HG02970 (cell line): Measurements from ENCODE around the gene P2RY11.

Source experiments
- ATAC-seq: cut with Tn5 transposase; IDR thresholded peaks from one replicate; pipeline ENCODE4 v1.9.1; 2021; ENCODE audit warnings: mild to moderate bottlenecking, moderate library complexity, moderate number of reproducible peaks; ENCODE audit not compliant: unreplicated experiment, low FRiP score

The P2RY11 gene, protein sequence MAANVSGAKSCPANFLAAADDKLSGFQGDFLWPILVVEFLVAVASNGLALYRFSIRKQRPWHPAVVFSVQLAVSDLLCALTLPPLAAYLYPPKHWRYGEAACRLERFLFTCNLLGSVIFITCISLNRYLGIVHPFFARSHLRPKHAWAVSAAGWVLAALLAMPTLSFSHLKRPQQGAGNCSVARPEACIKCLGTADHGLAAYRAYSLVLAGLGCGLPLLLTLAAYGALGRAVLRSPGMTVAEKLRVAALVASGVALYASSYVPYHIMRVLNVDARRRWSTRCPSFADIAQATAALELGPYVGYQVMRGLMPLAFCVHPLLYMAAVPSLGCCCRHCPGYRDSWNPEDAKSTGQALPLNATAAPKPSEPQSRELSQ

DNA sequence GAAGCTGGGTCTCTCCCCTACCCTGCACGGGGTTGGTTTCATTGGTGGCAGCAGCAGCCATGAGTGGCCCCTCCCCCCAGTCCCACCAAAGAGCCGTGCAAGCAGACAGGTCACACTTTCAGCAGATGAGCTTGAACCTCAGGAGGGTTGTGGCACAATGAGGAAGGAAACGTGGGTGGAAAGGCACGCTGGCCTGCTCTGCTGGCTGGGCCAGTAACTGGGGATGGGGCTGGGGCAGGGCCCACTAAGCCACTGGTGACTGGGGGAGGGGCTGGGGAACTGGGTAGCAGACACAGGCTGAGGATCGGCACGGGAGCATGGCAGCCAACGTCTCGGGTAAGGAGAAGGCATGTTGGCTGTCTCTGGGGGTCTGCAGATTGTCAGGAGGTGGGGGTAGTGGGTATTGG is at the start of gene P2RY11:
Gene P2RY11, plus strand, starts transcription at position 289 of the 407 bp plus-strand sequence. Its CDS starts 29 bp downstream, at position 318.
- ATAC-seq: no peak

GRCh38 chr19:10061717-10062310 is 49.7 kb upstream of the P2RY11 start:
- no peak for ATAC-seq

DNA sequence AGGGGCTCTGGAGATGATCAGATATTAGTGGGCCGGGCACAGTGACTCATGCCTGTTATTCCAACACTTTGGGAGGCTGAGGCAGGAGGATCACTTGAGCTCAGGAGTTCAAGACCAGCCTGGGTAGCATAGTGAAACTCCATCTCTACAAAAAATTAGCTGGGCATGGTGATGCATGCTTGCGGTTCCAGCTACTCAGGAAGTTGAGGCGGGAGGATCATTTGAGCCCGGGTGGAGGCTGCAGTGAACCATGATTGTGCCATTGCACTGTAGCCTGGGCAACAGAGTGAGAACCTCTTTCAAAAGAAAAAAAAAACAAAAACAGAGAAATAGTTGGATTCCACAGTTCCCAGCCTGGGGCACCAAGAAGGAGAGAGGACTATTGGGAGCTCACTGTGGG is 43.3 kb upstream of the P2RY11 start:
- ATAC-seq: no peak

GRCh38 chr19:10069046-10069445 is 42.4 kb upstream of the P2RY11 start:
- no peak for ATAC-seq

- ATAC-seq: no peak
Measured at GRCh38 chr19:10070730-10071446, 40.6 kb upstream of the P2RY11 start.

- no peak for ATAC-seq
Measured at GRCh38 chr19:10074153-10074552, 37.3 kb upstream of the P2RY11 start.

GRCh38 chr19:10076535-10076934 is 35.0 kb upstream of the P2RY11 start:
- no peak for ATAC-seq

DNA sequence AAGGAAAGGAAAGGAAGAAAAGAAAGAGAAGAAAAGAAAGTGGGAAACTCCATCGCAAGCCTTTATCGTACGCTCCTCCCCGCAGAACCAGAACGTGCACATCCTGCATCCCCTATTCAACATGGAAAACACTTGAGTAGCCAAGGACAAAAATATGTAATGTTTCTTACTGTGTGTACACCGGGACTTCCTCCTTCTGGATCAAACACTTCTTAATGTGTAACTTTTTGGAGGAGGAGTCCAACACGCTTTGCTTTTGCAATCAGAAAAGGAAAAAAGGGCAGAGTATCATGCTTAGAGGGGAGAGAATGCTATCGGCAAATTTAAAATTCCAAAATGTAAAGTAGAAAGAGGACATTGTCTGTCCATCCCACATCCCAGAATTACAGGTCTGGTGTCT is 33.2 kb upstream of the P2RY11 start:
- no peak for ATAC-seq

GRCh38 chr19:10079031-10079453 is 32.5 kb upstream of the P2RY11 start:
- no peak for ATAC-seq

DNA sequence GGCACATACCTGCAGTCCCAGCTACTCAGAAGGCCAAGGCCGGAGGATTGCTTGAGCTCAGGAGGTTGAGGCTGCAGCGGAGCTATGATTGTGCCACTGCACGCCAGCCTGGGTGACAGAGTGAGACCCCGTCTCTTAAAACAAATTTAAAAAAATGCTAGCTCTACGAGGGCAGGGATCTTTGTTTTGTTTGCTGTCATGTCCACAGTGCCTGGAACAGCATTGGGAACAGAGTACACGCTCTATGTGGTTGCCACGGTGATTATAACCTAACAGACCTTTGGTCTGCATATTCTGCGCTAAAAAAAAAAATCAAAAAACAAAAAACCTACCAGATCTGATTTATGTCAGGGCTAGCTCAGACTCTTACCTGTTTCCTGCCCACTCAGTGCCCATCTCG is 27.6 kb upstream of the P2RY11 start:
- ATAC-seq: no peak

DNA sequence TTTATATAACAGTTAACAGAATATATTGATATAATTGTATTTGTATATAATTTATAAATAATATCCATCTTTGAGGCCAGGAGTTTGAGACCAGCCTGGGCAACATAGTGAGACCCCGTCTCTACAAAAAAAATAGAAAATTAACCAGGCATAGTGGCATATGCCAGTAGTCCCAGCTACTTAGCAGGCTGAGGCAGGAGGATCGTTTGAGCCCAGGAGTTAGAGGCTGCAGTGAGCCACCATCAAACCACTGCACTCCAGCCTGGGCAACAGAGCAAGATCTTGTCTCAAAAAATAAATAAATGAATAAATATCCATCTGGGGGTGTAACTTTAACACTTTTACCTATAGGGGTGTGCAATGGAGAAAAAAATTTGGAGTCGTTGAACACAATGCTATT is 26.7 kb upstream of the P2RY11 start:
- no peak for ATAC-seq

DNA sequence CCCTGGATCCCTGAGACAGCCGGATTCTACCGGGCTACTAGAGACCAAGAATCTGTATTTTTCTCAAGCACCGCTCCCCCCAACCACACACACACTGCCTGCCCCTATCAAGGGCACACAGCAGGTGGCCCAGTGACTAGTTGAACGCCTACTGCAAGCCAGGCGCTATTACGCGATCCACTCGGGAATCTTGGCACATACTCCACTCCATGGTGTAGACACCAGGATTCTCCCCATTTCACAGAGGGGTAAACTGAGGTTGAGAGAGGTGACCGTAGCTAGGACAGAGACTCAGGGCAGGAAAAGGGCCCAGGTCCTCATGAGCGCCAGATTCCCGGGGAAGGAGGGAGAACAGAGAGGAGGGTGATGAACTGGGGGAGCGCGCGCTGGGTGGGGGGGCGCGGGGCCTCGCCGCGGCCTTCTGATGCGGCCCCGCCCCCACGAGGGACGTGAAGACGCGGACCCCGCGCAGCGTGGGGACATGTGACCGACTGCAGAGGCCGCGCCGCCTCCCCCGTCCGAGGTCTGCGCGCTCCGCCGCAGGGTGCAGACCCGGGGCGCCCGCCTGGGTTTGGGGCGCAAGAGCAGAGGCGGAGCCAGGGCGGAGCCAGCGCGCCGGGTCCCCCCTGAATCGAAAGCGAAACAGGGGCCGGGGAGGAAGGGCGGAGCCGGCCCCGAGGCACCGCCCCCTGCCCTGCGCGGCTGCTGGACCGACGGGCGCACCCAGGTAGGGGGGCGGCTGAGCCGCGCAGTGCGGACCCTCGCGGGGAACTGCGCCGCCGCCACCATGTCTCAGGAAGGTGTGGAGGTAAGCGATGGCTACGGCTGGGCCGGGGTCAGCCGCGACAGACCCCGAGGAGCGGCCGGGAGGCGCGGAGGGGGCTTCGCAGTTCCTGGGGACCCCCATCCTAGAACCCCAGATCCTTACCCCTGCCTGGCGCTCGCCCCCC is 25.6 kb upstream of the P2RY11 start, which contains the start of gene SHFL:
Gene SHFL, plus strand, starts transcription at position 677 of the 950 bp plus-strand sequence. Its CDS starts 111 bp downstream, at position 788.
- peak; percentile 78 for ATAC-seq

DNA sequence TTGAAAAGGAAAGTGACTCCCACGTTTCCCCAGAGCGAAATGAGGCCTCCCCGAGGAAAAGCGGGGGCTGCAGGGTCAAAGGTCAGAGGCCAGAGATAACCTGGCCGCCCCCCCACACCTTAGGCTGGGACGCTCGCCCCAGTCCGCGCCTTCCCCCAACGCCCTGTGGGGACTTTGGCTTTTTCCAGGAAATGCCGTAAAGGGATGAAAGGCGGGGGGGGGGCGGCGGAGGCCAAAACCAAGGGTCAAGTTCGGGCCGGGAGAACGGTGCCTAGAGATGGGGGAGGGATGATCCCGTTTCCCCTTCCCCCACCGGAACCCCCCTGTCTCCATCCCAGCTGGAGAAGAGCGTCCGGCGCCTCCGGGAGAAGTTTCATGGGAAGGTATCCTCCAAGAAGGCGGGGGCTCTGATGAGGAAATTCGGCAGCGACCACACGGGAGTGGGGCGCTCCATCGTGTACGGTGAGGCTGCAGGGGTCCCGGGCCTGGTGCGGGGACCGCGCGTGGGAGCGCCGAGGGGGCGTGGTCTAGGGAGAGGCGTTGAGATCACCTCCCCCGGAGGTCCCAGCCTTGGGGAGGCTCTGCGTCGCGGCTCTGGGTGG is 24.8 kb upstream of the P2RY11 start:
- ATAC-seq: no peak

DNA sequence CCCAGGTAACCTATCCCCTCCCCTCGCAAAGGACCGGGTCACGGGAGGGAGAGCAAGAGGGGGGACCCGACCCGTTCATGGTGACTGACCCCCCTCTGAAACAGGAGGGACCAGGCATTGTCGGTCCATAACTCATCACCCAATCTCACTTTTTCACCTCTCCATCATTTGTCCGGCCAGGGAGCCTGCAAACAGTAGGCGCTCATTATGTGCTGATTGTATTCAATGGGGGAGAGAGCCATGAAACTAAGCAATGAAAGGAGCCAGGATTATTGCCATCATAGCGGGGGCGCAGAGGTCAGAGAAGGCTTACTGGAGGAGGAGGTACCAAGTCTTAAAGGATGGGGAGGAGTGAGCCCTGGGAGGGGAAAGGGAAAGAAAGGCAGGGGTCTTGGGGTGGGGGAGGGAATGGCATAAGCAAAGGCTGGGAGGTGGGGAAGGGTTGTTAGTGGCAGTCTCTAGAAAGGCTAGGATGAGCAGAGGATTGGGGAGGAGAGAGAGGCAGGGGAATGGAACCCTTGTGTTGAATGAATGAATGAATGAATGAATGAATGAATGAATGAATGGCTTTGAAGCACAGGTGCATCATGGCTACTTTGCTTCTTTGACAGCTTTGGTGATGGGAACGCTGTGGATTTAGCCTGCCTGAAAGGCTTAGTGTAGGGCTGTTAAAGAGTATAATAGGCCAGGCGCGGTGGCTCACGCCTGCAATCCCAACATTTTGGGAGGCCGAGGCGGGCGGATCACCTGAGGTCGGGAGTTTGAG is 24.0 kb upstream of the P2RY11 start:
- ATAC-seq: no peak

DNA sequence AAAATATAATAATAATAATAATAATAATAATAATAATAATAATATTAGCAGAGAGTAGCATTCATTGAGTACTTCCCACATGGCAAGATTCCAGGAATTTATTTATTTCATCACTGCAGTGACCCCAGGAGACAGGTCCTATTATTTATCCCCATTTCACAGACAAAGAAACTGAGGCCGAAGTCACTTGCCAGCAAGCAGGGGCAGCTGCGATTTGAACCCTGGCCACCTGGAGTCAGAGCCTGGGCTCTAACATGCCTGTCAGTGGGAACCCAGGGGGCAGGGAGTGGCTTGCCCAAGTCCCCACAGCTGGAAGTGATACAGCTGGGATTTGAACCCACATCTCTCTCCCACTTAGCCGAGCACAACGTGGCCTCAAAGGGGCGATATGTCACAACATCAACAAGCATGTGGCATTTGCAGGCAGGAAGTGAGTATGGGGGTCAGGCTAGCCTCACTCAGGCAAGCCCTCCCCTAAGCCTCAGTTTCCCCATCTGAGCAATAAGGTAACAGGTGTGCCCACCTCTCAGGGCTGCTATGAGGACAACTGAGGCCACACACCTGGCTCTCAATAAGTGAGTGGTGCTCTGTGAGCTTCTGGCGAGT is 22.4 kb upstream of the P2RY11 start:
- ATAC-seq: no peak

DNA sequence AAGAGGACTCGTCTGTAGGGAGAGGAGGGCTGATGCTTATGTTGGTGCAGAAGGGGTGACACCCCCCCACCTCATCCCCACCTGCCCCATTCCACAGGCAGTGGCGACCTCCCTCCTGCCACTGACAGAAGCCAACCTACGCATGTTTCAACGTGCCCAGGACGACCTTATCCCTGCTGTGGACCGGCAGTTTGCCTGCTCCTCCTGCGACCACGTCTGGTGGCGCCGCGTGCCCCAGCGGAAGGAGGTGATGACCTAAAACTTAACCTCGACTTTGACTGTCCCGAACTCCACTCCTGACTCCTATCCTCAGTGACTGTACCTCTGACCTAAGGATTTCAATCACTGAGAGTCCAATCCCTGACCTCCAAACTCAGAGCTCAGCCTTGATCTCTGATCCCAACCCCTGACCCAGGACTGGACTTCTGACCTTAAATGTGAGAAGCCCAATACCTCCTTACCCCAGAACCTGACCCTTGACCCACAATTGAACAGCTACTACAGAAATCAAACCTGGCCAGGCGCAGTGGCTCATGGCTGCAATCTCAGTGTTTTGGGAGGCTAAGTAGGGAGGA is 21.6 kb upstream of the P2RY11 start:
- ATAC-seq: no peak

DNA sequence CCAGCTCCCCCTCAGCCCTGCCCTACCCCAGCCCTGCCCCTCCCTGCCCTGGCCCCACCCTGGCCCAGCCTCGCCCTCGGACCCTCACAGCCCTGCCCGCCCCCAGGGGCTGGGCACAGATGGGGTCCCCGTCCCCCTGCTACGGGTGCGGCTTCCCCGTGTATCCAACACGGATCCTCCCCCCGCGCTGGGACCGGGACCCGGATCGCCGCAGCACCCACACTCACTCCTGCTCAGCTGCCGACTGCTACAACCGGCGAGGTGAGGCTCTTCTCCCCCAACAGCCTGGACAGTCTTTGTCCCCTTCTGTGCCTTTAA is 20.2 kb upstream of the P2RY11 start:
- ATAC-seq: no peak

DNA sequence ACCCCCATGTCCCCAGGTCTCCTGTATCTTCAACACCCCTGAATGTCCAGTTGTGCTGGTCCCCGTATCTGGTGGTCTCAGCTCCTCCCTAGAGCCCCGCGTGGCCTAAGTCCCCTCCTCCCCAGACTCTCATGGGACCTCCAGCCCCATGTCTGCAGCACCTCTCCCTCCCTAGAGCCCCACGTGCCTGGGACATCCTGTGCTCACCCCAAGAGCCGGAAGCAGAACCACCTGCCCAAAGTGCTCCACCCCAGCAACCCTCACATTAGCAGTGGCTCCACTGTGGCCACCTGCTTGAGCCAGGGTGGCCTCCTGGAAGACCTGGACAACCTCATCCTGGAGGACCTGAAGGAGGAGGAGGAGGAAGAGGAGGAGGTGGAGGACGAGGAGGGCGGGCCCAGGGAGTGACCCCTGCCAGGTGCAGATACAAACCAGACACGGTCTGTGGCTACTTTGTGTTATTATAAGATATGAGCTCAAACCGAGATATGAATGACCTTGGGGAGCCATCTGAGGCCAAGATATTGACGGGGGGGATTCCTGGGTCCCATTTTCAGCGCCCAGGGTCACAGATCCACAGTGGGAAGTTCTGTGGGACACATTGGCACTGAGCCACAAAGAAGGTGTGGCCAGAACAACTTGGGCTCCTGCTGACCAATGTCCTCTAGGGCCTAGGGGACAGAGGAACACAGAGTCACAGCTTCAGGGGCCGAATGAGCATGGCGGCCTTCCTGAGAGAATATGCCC is 19.4 kb upstream of the P2RY11 start:
- no peak for ATAC-seq
